ENCODE data around the gene ADCY4. TPM values are rescaled to one million over a fixed set of nuclear protein-coding genes. Genes with fewer than 3 reads are reported as not detected.

Gene ADCY4
- total and polyA plus RNA-seq, 2 of the 13 experiments (the other 11 are each of a cell fraction or from before 2014, with no cell fraction given) = 0.03 TPM; not detected in 1

GRCh38 chr14:24332268-24332993 lies 2.4 kb downstream of the ADCY4 start (continued):
- TF ChIP-seq, protein P1, sequence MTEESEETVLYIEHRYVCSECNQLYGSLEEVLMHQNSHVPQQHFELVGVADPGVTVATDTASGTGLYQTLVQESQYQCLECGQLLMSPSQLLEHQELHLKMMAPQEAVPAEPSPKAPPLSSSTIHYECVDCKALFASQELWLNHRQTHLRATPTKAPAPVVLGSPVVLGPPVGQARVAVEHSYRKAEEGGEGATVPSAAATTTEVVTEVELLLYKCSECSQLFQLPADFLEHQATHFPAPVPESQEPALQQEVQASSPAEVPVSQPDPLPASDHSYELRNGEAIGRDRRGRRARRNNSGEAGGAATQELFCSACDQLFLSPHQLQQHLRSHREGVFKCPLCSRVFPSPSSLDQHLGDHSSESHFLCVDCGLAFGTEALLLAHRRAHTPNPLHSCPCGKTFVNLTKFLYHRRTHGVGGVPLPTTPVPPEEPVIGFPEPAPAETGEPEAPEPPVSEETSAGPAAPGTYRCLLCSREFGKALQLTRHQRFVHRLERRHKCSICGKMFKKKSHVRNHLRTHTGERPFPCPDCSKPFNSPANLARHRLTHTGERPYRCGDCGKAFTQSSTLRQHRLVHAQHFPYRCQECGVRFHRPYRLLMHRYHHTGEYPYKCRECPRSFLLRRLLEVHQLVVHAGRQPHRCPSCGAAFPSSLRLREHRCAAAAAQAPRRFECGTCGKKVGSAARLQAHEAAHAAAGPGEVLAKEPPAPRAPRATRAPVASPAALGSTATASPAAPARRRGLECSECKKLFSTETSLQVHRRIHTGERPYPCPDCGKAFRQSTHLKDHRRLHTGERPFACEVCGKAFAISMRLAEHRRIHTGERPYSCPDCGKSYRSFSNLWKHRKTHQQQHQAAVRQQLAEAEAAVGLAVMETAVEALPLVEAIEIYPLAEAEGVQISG (CRISPR knock-in tag; IDR thresholded peaks at IDR 0.05) = no peak; the same call in none of the 2 replicates
- TF ChIP-seq GTF3A (CRISPR knock-in tag; conservative IDR thresholded peaks at IDR 0.05) = peak; percentile 99
- peak; percentile 97 for TF ChIP-seq ZNF670 (CRISPR knock-in tag; IDR thresholded peaks at IDR 0.05; ENCODE audit: borderline replicate concordance)
- TF ChIP-seq TFDP1 (CRISPR knock-in tag; IDR thresholded peaks at IDR 0.05; ENCODE audit: borderline replicate concordance) = peak; percentile 91
- no peak for TF ChIP-seq ZNF382 (CRISPR knock-in tag; IDR thresholded peaks at IDR 0.05; ENCODE audit: borderline replicate concordance)
- TF ChIP-seq, protein P2, sequence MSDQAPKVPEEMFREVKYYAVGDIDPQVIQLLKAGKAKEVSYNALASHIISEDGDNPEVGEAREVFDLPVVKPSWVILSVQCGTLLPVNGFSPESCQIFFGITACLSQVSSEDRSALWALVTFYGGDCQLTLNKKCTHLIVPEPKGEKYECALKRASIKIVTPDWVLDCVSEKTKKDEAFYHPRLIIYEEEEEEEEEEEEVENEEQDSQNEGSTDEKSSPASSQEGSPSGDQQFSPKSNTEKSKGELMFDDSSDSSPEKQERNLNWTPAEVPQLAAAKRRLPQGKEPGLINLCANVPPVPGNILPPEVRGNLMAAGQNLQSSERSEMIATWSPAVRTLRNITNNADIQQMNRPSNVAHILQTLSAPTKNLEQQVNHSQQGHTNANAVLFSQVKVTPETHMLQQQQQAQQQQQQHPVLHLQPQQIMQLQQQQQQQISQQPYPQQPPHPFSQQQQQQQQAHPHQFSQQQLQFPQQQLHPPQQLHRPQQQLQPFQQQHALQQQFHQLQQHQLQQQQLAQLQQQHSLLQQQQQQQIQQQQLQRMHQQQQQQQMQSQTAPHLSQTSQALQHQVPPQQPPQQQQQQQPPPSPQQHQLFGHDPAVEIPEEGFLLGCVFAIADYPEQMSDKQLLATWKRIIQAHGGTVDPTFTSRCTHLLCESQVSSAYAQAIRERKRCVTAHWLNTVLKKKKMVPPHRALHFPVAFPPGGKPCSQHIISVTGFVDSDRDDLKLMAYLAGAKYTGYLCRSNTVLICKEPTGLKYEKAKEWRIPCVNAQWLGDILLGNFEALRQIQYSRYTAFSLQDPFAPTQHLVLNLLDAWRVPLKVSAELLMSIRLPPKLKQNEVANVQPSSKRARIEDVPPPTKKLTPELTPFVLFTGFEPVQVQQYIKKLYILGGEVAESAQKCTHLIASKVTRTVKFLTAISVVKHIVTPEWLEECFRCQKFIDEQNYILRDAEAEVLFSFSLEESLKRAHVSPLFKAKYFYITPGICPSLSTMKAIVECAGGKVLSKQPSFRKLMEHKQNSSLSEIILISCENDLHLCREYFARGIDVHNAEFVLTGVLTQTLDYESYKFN (CRISPR knock-in tag; conservative IDR thresholded peaks at IDR 0.05) = peak; percentile 55
- peak; percentile 47; the same call in 1 of the 2 replicates for TF ChIP-seq RBFOX2 (IDR thresholded peaks at IDR 0.05; ENCODE audit: low read depth, low read length)
- TF ChIP-seq TCF7 (IDR thresholded peaks at IDR 0.05; ENCODE audit: low read depth) = no peak
- peak; percentile 14; the same call in 1 of the 2 replicates for TF ChIP-seq ETV5 (CRISPR knock-in tag; IDR thresholded peaks at IDR 0.05; ENCODE audit: borderline replicate concordance)
- no peak for TF ChIP-seq ZKSCAN5 (CRISPR knock-in tag; IDR thresholded peaks at IDR 0.05)
- peak; percentile 93; the same call in 1 of the 2 replicates for TF ChIP-seq ZNF562 (CRISPR knock-in tag; IDR thresholded peaks at IDR 0.05; ENCODE audit: borderline replicate concordance)
- peak; percentile 87 for TF ChIP-seq REPIN1 (CRISPR knock-in tag; IDR thresholded peaks at IDR 0.05; ENCODE audit: borderline replicate concordance, low read depth)
- peak; percentile 46; the same call in 1 of the 2 replicates for TF ChIP-seq RARA (CRISPR knock-in tag; IDR thresholded peaks at IDR 0.05)
- no peak for TF ChIP-seq NR2F1 (CRISPR knock-in tag; IDR thresholded peaks at IDR 0.05)
- TF ChIP-seq NBN (conservative IDR thresholded peaks at IDR 0.05) = no peak
- TF ChIP-seq MEIS2 (CRISPR knock-in tag; IDR thresholded peaks at IDR 0.05) = peak; percentile 12; the same call in 1 of the 2 replicates
- TF ChIP-seq ARHGAP35 (CRISPR knock-in tag; IDR thresholded peaks at IDR 0.05; ENCODE audit: borderline replicate concordance) = peak; percentile 97
- TF ChIP-seq BRF2 (CRISPR knock-in tag; IDR thresholded peaks at IDR 0.05) = no peak
- TF ChIP-seq KLF16 (CRISPR knock-in tag; IDR thresholded peaks at IDR 0.05) = peak in 1 of 2 experiments; percentile 70; a peak in 2 of 4 replicates
- TF ChIP-seq ZNF572 (CRISPR knock-in tag; IDR thresholded peaks at IDR 0.05) = peak; percentile 26; the same call in 1 of the 2 replicates

Measured in HepG2 (cell line).